Measurements from ENCODE around the gene PLEKHH1.

PLEKHH1 gene

DNA sequence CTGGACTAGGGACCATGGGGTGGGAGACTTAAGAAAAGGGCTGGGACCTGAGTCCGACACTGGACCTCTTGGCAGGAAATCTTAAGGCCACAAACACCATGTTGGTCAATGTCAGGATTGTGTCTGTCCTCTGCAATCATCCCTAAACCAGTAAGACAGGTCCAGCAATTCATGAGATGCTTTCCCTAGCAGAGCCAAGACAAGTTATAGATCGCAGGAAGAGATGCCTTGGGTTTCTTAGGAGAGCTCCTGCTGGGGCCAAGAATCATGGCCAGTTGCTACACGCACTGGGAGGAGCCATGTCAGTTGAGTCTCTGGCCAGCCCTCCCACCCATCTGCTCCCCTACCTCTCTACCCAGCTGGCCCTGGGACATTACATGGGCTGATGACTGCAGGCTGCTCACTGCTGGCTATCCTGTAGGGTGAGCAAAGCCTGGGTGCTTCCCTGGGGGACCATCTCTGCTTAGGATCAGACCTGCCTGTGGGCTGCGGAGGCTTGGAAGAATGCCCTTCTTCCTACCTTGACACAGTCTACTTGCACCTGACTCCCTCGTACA lies 14.2 kb downstream of the PLEKHH1 start:
- Mint-ChIP-seq H3K9me3 (peaks cover 21% of the 10 kb centered on the region), H3K36me3 (ENCODE audit: low read depth) (peaks cover 72% of the 10 kb centered on the region), H3K27ac (no peak overlapping the region), H3K27me3 (ENCODE audit: low read depth, poor library complexity) (no peaks in the 10 kb centered on the region), H3K4me3 (no peak overlapping the region), H3K4me1 (no peaks in the 10 kb centered on the region)
- TF ChIP-seq, protein P1, sequence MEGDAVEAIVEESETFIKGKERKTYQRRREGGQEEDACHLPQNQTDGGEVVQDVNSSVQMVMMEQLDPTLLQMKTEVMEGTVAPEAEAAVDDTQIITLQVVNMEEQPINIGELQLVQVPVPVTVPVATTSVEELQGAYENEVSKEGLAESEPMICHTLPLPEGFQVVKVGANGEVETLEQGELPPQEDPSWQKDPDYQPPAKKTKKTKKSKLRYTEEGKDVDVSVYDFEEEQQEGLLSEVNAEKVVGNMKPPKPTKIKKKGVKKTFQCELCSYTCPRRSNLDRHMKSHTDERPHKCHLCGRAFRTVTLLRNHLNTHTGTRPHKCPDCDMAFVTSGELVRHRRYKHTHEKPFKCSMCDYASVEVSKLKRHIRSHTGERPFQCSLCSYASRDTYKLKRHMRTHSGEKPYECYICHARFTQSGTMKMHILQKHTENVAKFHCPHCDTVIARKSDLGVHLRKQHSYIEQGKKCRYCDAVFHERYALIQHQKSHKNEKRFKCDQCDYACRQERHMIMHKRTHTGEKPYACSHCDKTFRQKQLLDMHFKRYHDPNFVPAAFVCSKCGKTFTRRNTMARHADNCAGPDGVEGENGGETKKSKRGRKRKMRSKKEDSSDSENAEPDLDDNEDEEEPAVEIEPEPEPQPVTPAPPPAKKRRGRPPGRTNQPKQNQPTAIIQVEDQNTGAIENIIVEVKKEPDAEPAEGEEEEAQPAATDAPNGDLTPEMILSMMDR (IDR thresholded peaks at IDR 0.05) = no peak
- DNase-seq = no peak

DNA sequence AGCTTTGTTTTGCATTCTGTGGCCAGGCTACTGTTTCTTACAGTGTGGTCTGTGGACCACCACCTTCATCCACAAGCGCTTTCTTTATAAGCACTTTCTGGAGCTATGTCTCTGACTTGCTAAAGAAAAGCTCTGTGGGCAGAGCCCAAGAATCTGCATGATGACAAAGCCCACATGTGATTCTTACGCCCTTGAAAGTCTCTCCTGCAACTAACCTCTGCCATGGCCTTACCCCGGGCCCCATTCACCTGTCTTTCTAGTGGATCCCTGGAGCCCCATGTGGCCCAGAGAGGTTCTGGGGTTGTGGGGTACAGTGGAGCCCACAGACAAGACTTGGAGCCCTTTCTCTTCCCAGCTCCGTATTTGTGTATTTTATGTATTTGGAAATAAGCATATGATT lies 16.6 kb downstream of the PLEKHH1 start:
- Mint-ChIP-seq H3K27ac (no peak overlapping the region), H3K9me3 (peaks cover 6% of the 10 kb centered on the region), H3K4me3 (no peak overlapping the region), H3K4me1 (no peaks in the 10 kb centered on the region), H3K36me3 (ENCODE audit: low read depth) (peaks cover 55% of the 10 kb centered on the region), H3K27me3 (ENCODE audit: low read depth, poor library complexity) (no peaks in the 10 kb centered on the region)
- no peak for DNase-seq
- TF ChIP-seq, protein P1 (IDR thresholded peaks at IDR 0.05) = no peak

DNA sequence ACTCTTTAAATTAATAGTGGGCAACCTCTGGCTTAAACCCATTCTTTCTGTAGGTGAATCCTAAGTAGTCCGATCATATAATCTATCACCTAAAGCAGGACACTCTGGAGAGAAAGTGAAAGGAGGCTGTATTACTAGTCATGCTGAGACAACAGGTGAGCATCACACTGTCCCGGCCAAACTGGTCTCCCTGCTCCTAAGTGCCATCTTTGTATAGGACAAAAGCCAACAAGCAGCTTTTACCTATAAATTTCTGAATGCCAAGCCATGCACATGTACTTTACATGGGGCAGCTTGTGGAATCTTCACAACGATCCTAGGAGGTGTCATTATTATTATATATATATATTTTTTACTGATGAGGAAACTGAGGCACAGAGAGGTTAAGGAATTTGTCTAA lies 18.0 kb downstream of the PLEKHH1 start:
- Mint-ChIP-seq H3K27ac (no peak overlapping the region), H3K9me3 (no peaks in the 10 kb centered on the region), H3K4me1 (no peaks in the 10 kb centered on the region), H3K27me3 (ENCODE audit: low read depth, poor library complexity) (no peaks in the 10 kb centered on the region), H3K4me3 (no peak overlapping the region), H3K36me3 (ENCODE audit: low read depth) (peaks cover 49% of the 10 kb centered on the region)
- DNase-seq = no peak
- TF ChIP-seq, protein P1 (IDR thresholded peaks at IDR 0.05) = no peak

DNA sequence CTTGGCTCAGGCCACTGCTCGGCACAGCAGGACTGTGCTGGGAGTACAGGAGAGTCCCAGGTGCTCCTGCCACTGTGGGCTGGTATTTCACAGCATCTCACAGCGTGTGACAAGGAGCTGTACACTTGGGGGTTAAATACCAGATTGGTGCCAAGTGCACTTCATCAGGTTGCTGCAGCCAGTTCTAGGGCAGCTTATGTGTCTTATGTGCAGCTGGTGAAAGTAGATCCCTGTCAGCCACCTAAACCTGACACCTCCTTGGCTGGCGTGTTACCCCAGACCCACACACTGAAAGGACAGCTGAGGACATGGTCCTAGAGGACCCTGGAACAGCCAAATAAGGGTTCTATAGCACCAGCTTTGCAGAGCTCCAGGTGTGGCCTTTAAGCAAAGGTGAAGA lies 18.9 kb downstream of the PLEKHH1 start:
- H3K9me3 Mint-ChIP-seq = no peaks in the 10 kb centered on the region
- H3K27ac Mint-ChIP-seq = no peak overlapping the region

DNA sequence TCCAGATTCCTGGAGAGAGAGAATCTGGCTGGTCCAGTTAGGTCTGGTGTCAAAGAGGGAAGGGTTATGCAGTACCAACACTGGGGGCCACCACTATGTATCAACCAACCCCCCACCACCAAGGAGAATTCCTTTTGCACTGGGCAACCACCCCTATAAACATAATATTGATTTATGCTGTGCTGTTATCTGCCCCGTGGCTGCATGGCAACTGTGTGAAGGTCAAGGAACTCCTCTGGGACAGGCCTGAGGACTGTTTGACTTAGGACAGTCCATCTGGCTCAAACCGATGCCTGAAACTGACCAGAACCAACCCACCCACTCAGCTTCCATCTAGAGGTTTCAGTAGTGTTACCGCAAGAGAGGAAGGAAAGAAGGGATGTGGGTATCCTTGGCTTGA lies 20.5 kb downstream of the PLEKHH1 start:
- H3K27ac Mint-ChIP-seq = no peak overlapping the region
- no peak for DNase-seq
- H3K4me3 Mint-ChIP-seq = no peak overlapping the region
- TF ChIP-seq, protein P1 (IDR thresholded peaks at IDR 0.05) = no peak
- H3K9me3 Mint-ChIP-seq = no peaks in the 10 kb centered on the region
- H3K36me3 Mint-ChIP-seq (ENCODE audit: low read depth) = peaks cover 52% of the 10 kb centered on the region
- no peaks in the 10 kb centered on the region for H3K27me3 Mint-ChIP-seq (ENCODE audit: low read depth, poor library complexity)
- no peaks in the 10 kb centered on the region for H3K4me1 Mint-ChIP-seq

More for the DNA sequence above, 18.9 kb downstream of the PLEKHH1 start:
- TF ChIP-seq, protein P1 (IDR thresholded peaks at IDR 0.05) = no peak
- Mint-ChIP-seq H3K27me3 (ENCODE audit: low read depth, poor library complexity) (no peaks in the 10 kb centered on the region), H3K4me3 (no peak overlapping the region), H3K36me3 (ENCODE audit: low read depth) (peaks cover 45% of the 10 kb centered on the region), H3K4me1 (no peaks in the 10 kb centered on the region)
- no peak for DNase-seq

DNA sequence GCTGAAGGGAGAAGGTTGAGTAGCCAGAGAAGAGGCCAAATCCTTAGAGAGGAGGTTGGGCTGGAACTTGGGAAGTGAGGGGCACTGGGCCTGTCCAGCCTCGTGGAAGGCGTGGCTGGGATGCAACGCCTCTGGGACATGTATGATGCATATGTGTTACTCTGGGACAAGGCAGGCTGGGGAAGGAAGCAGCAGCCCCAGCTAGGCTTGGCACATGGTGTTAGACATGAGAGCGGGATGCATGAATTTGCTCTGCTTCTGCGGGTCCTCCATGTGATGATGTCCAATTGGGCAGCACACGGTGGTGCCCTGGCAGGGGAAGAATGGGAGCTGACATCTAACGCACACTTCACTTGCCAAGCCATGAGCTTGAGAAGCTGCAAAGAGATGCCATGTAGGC lies 21.3 kb downstream of the PLEKHH1 start:
- Mint-ChIP-seq H3K27me3 (ENCODE audit: low read depth, poor library complexity) (no peaks in the 10 kb centered on the region), H3K4me1 (no peaks in the 10 kb centered on the region), H3K9me3 (no peaks in the 10 kb centered on the region), H3K4me3 (no peak overlapping the region), H3K36me3 (ENCODE audit: low read depth) (peaks cover 50% of the 10 kb centered on the region), H3K27ac (no peak overlapping the region)
- TF ChIP-seq, protein P1 (IDR thresholded peaks at IDR 0.05) = no peak
- DNase-seq = no peak

All from nephron progenitor cell (in vitro differentiated cells).